ENCODE data around the gene DMAC2. TPM values are rescaled to one million over a fixed set of nuclear protein-coding genes. Genes with fewer than 3 reads are reported as not detected.

DMAC2 gene
- total RNA-seq, 2 donors from 2014 or later = 52.9 to 71.5 TPM

DNA sequence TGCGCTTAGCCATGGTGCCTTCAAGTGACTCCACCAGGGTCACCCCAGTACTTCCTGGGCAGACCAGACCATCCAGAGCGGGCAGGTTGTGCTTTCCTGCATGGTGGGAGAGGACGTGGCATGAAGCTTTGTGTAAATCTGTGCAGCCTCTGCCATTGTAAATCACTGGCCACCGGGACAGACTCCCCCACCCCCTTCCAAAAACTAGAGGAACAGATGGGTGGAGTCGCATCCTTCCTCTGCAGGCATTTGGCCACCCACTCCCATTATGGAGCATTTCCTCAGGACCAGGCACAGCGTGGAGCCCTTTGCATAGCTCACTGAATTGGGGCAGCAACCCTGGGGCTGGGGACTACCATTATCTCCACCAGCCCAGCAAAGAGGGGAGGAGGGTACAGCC lies 33.9 kb downstream of the DMAC2 start:
- H3K9ac ChIP-seq (ENCODE audit: extremely low read depth, low read length, poor library complexity, severe bottlenecking) = no peak overlapping the region
- H3K27ac ChIP-seq (ENCODE audit: low read depth, low read length) = no peak overlapping the region
- H3K36me3 ChIP-seq (ENCODE audit: control insufficient read depth, insufficient read depth, low read length) = no peaks in the 10 kb centered on the region
- DNase-seq = peak; percentile 58
- no peak overlapping the region for H3K4me3 Mint-ChIP-seq
- TF ChIP-seq, protein P1, sequence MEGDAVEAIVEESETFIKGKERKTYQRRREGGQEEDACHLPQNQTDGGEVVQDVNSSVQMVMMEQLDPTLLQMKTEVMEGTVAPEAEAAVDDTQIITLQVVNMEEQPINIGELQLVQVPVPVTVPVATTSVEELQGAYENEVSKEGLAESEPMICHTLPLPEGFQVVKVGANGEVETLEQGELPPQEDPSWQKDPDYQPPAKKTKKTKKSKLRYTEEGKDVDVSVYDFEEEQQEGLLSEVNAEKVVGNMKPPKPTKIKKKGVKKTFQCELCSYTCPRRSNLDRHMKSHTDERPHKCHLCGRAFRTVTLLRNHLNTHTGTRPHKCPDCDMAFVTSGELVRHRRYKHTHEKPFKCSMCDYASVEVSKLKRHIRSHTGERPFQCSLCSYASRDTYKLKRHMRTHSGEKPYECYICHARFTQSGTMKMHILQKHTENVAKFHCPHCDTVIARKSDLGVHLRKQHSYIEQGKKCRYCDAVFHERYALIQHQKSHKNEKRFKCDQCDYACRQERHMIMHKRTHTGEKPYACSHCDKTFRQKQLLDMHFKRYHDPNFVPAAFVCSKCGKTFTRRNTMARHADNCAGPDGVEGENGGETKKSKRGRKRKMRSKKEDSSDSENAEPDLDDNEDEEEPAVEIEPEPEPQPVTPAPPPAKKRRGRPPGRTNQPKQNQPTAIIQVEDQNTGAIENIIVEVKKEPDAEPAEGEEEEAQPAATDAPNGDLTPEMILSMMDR (conservative IDR thresholded peaks at IDR 0.05) = no peak
- H3K27me3 ChIP-seq (ENCODE audit: control insufficient read depth, insufficient read depth, low read length, poor library complexity, severe bottlenecking) = no peaks in the 10 kb centered on the region
- 90 to 95% methylated on average over 3 to 6 of the region's 6 CpGs for WGBS, 2 experiments (ENCODE audit: insufficient coverage in 1 of 2, insufficient read length in 1 of 2)
- H3K9me3 Mint-ChIP-seq = no peaks in the 10 kb centered on the region
- peaks cover 9% of the 10 kb centered on the region for H3K36me3 Mint-ChIP-seq (ENCODE audit: low read depth)
- H3K4me1 Mint-ChIP-seq = peaks cover 16% of the 10 kb centered on the region
- H3K9me3 ChIP-seq (ENCODE audit: control insufficient read depth, low read length) = no peaks in the 10 kb centered on the region
- no peak overlapping the region for H3K4me3 ChIP-seq (ENCODE audit: low read length)
- H3K4me1 ChIP-seq (ENCODE audit: control insufficient read depth, insufficient read depth, low read length) = peaks cover 4% of the 10 kb centered on the region
- H3K27ac Mint-ChIP-seq = no peak overlapping the region
- H3K27me3 Mint-ChIP-seq (ENCODE audit: insufficient read depth) = no peaks in the 10 kb centered on the region

DNA sequence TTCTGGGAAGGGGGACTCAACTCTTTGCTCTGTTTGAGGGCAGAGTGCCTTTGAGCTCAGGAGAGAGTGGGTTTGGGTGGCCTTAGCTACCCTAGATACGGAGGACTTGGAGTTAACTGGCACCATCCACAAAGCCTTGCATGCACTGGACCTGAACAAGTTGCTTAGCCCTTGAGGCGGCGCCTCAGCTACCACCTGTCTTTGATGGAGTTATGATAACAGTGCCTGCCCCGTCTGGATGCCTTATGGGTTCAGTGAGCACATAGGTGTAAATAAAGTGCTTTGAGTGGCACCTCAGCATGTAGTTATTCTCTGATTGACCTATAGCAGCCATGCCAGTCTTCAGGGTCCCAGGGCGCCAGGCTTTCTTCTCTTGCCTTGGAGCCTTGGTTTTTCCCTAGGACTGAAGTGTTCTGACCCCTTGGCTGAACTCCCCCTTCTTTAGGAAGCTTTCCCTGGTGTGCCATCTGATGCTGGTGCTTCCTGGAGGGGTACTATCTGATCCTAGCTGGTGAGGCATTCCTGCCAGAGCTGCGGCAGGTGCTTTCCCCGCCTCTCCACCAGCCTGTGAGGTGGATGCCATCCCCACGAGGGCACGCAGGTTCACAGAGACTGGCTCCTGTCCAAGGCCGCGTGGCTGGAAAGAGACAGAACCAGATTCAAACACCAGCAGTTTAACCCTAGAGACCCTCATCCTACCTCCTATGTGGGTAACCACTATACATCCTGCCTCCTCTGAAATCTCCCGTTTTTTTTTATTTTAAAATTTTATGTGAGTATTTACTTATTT lies 36.3 kb downstream of the DMAC2 start:
- no peak overlapping the region for H3K9ac ChIP-seq (ENCODE audit: extremely low read depth, low read length, poor library complexity, severe bottlenecking)
- H3K4me1 Mint-ChIP-seq = peaks cover 17% of the 10 kb centered on the region
- no peaks in the 10 kb centered on the region for H3K27me3 ChIP-seq (ENCODE audit: control insufficient read depth, insufficient read depth, low read length, poor library complexity, severe bottlenecking)
- H3K9me3 ChIP-seq (ENCODE audit: control insufficient read depth, low read length) = no peaks in the 10 kb centered on the region
- H3K4me3 Mint-ChIP-seq = no peak overlapping the region
- H3K27me3 Mint-ChIP-seq (ENCODE audit: insufficient read depth) = no peaks in the 10 kb centered on the region
- H3K27ac Mint-ChIP-seq = no peak overlapping the region
- TF ChIP-seq, protein P1 (conservative IDR thresholded peaks at IDR 0.05) = no peak
- H3K36me3 Mint-ChIP-seq (ENCODE audit: low read depth) = peaks cover 4% of the 10 kb centered on the region
- H3K4me1 ChIP-seq (ENCODE audit: control insufficient read depth, insufficient read depth, low read length) = peaks cover 7% of the 10 kb centered on the region
- WGBS, 2 experiments (ENCODE audit: insufficient coverage in 1 of 2, insufficient read length in 1 of 2) = 94% methylated on average over 11 of the region's 12 CpGs
- H3K4me3 ChIP-seq (ENCODE audit: low read length) = no peak overlapping the region
- no peak for DNase-seq
- H3K9me3 Mint-ChIP-seq = no peaks in the 10 kb centered on the region
- H3K36me3 ChIP-seq (ENCODE audit: control insufficient read depth, insufficient read depth, low read length) = no peaks in the 10 kb centered on the region
- no peak overlapping the region for H3K27ac ChIP-seq (ENCODE audit: low read depth, low read length)

DNA sequence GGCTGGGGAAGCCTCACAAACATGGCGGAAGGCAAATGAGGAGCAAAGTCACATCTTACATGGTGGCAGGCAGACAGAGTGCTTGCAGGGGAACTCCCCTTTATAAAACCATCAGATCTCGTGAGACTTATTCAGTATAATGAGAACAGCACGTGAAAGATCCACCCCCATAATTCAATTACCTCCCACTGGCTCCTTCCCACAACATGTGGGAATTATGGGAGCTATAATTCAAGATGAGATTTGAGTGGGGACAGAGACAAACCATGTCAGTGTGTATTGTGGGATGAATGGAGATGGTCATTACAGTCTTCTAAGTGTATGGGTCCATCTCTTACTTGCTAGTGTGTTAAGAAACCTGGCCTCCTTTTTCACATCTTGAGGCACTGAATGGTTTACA lies 37.7 kb downstream of the DMAC2 start:
- no peak overlapping the region for H3K9ac ChIP-seq (ENCODE audit: extremely low read depth, low read length, poor library complexity, severe bottlenecking)
- no peaks in the 10 kb centered on the region for H3K9me3 ChIP-seq (ENCODE audit: control insufficient read depth, low read length)
- H3K36me3 ChIP-seq (ENCODE audit: control insufficient read depth, insufficient read depth, low read length) = no peaks in the 10 kb centered on the region
- H3K4me3 ChIP-seq (ENCODE audit: low read length) = no peak overlapping the region
- Mint-ChIP-seq H3K9me3 (no peaks in the 10 kb centered on the region), H3K4me3 (no peak overlapping the region), H3K27me3 (ENCODE audit: insufficient read depth) (no peaks in the 10 kb centered on the region), H3K4me1 (peaks cover 9% of the 10 kb centered on the region), H3K27ac (no peak overlapping the region), H3K36me3 (ENCODE audit: low read depth) (peaks cover 4% of the 10 kb centered on the region)
- WGBS, 2 experiments (ENCODE audit: insufficient coverage in 1 of 2, insufficient read length in 1 of 2) = 88 to 95% methylated on average over 1 to 3 of the region's 3 CpGs
- DNase-seq = no peak
- TF ChIP-seq, protein P1 (conservative IDR thresholded peaks at IDR 0.05) = no peak
- H3K27ac ChIP-seq (ENCODE audit: low read depth, low read length) = no peak overlapping the region
- H3K27me3 ChIP-seq (ENCODE audit: control insufficient read depth, insufficient read depth, low read length, poor library complexity, severe bottlenecking) = no peaks in the 10 kb centered on the region
- peaks cover 2% of the 10 kb centered on the region for H3K4me1 ChIP-seq (ENCODE audit: control insufficient read depth, insufficient read depth, low read length)
